ENCODE measurements around the gene TGIF1.
"Not testable (repeated sequence)": the region's sequence is repeated elsewhere in the genome, so short reads cannot be mapped to it uniquely, and the experiment has no call there.

Gene TGIF1

GRCh38 chr18:3466045-3466444 is 16.1 kb downstream of the TGIF1 start:
- H3K27ac ChIP-seq: no peak overlapping the region
- no peak for TF ChIP-seq ZFX (IDR thresholded peaks at IDR 0.05)
- TF ChIP-seq CTCF (conservative IDR thresholded peaks at IDR 0.05): no peak

- no peak overlapping the region for H3K27ac ChIP-seq
- TF ChIP-seq CTCF (conservative IDR thresholded peaks at IDR 0.05) (no peak), ZFX (IDR thresholded peaks at IDR 0.05) (no peak)
Measured at GRCh38 chr18:3466872-3467271, 16.9 kb downstream of the TGIF1 start.

GRCh38 chr18:3468066-3468705 is 18.2 kb downstream of the TGIF1 start:
- TF ChIP-seq CTCF (conservative IDR thresholded peaks at IDR 0.05) (no peak), ZFX (IDR thresholded peaks at IDR 0.05) (no peak)
- H3K27ac ChIP-seq: no peak overlapping the region

- TF ChIP-seq CTCF (conservative IDR thresholded peaks at IDR 0.05) (no peak), ZFX (IDR thresholded peaks at IDR 0.05) (no peak)
- no peak overlapping the region for H3K27ac ChIP-seq
Measured at GRCh38 chr18:3468833-3469232, 18.9 kb downstream of the TGIF1 start.

- TF ChIP-seq ZFX (IDR thresholded peaks at IDR 0.05) (no peak), CTCF (conservative IDR thresholded peaks at IDR 0.05) (no peak)
- no peak overlapping the region for H3K27ac ChIP-seq
Measured at GRCh38 chr18:3471141-3471648, 21.2 kb downstream of the TGIF1 start.

GRCh38 chr18:3472121-3472520 is 22.1 kb downstream of the TGIF1 start:
- H3K27ac ChIP-seq: not testable (repeated sequence)

GRCh38 chr18:3472681-3473544 is 22.9 kb downstream of the TGIF1 start:
- TF ChIP-seq CTCF (conservative IDR thresholded peaks at IDR 0.05) (no peak), ZFX (IDR thresholded peaks at IDR 0.05) (no peak)
- H3K27ac ChIP-seq: no peak overlapping the region

Data from C4-2B (cell line).